CD8-positive, alpha-beta memory T cell (primary cell): ENCODE measurements around the gene CCDC102A. TPM values are rescaled to one million over a fixed set of nuclear protein-coding genes. Genes with fewer than 3 reads are reported as not detected.
A peak's percentile ranks its signal among the peaks of the same experiment; 100 is the strongest.

Source experiments
- CTCF ChIA-PET: fragments of 350-600 bp; sonication (Branson Sonifier 250); formaldehyde crosslinking; loops from one replicate; lab custom pipeline; 2021; ENCODE audit warnings: antibody characterized with exemption; lab: Charles Lee
- POLR2A ChIA-PET: fragments of 350-600 bp; sonication (Branson Sonifier 250); formaldehyde crosslinking; loops from one replicate; lab custom pipeline; 2021; ENCODE audit warnings: antibody characterized with exemption; lab: Charles Lee
- DNase-seq, 5 donors: peaks; one replicate each; pipeline versions ENCODE4 v3.0.0 to v3.0.0-alpha.2; 2020 to 2022; ENCODE audit warnings: mixed read lengths in 1 of 5
- H3K27ac ChIP-seq: one replicate; pipeline ENCODE4 v1.7.0; 2013; ENCODE audit warnings: low read depth, mild to moderate bottlenecking, low read length, moderate library complexity
- H3K27me3 ChIP-seq: 2 replicates; pipeline ENCODE4 v1.7.0; 2013; ENCODE audit warnings: low read length, mild to moderate bottlenecking; ENCODE audit not compliant: insufficient read depth, poor library complexity, severe bottlenecking
- H3K36me3 ChIP-seq: 2 replicates; pipeline ENCODE4 v1.7.0; 2013; ENCODE audit warnings: mild to moderate bottlenecking, low read length, moderate library complexity; ENCODE audit not compliant: insufficient read depth
- H3K4me1 ChIP-seq: 2 replicates; pipeline ENCODE4 v1.7.0; 2013; ENCODE audit warnings: mild to moderate bottlenecking, low read length, moderate library complexity; ENCODE audit not compliant: insufficient read depth
- H3K4me3 ChIP-seq: 2 replicates; pipeline ENCODE4 v1.7.0; 2013; ENCODE audit warnings: mild to moderate bottlenecking, low read length
- H3K9me3 ChIP-seq: 2 replicates; pipeline ENCODE4 v1.7.0; 2013; ENCODE audit warnings: mild to moderate bottlenecking, low read length
- H3K27ac Mint-ChIP-seq, 8 donors: one replicate each; pipeline ENCODE4 v1.8.0; 2020 to 2021; ENCODE audit warnings: mixed read lengths in 8 of 8, mild to moderate bottlenecking in 6 of 8, inconsistent platforms in 3 of 8, moderate library complexity in 3 of 8
- H3K27me3 Mint-ChIP-seq, 2 donors: one replicate each; pipeline ENCODE4 v1.8.0; 2020 to 2021; ENCODE audit warnings: mixed read lengths in 2 of 2, mild to moderate bottlenecking in 1 of 2, moderate library complexity in 1 of 2
- H3K36me3 Mint-ChIP-seq, 3 donors: one replicate each; pipeline ENCODE4 v1.8.0; 2020 to 2021; ENCODE audit warnings: mixed read lengths in 3 of 3, inconsistent platforms in 1 of 3, mild to moderate bottlenecking in 1 of 3
- H3K4me1 Mint-ChIP-seq, 3 donors: one replicate each; pipeline ENCODE4 v1.8.0; 2020 to 2021; ENCODE audit warnings: mixed read lengths in 3 of 3, inconsistent platforms in 1 of 3, mild to moderate bottlenecking in 1 of 3
- H3K4me3 Mint-ChIP-seq, 7 donors: one replicate each; pipeline ENCODE4 v1.8.0; 2020 to 2021; ENCODE audit warnings: mixed read lengths in 7 of 7, mild to moderate bottlenecking in 6 of 7, moderate library complexity in 4 of 7, inconsistent platforms in 2 of 7
- H3K9me3 Mint-ChIP-seq, 5 donors: one replicate each; pipeline ENCODE4 v1.8.0; 2020 to 2022; ENCODE audit warnings: mixed read lengths in 5 of 5, mild to moderate bottlenecking in 3 of 5, moderate library complexity in 2 of 5, inconsistent platforms in 1 of 5
- polyA plus RNA-seq: library from polyadenylated mRNA; unstranded; fragments of 300-500 nt; fragmentation: Illumina TruSeq; gene quantifications from one replicate; pipeline ENCODE4 v1.2.3, GENCODE V29; 2021
- total RNA-seq, 2 experiments: library from RNA; stranded (reverse); gene quantifications; one replicate each; pipeline ENCODE4 v1.2.3, GENCODE V29; 2021

Gene CCDC102A
- total and polyA plus RNA-seq, 3 experiments from 2014 or later: 22.6 to 28.1 (median 27.0) TPM

GRCh38 chr16:57540906-57541753 is 4.8 kb upstream of the CCDC102A start:
- Mint-ChIP-seq H3K4me3 (peak overlapping the region in 3 of 7 donors; percentile 34 to 59 (median 50)), H3K27me3 (peaks cover 0 to 3% of the 10 kb centered on the region in 2 donors), H3K4me1 (peaks cover 64 to 82% (median 67%) of the 10 kb centered on the region in 3 donors), H3K9me3 (no peaks in the 10 kb centered on the region), H3K36me3 (peaks cover 0 to 3% (median 2%) of the 10 kb centered on the region in 3 donors), H3K27ac (peak overlapping the region in 6 of 8 donors; percentile 23 to 96 (median 72))
- Histone ChIP-seq H3K4me3 (no peak overlapping the region), H3K36me3 (no peaks in the 10 kb centered on the region), H3K9me3 (no peaks in the 10 kb centered on the region), H3K4me1 (peaks cover 67% of the 10 kb centered on the region), H3K27me3 (no peaks in the 10 kb centered on the region), H3K27ac (no peak overlapping the region)
- ChIA-PET POLR2A (no interaction called here), CTCF (interaction anchor here (0.8 to 4.5 kb wide), 3 partner anchors 11 to 35 kb away, joined by 3 to 26 read pairs (median 5); no protein-coding TSS in a partner anchor)
- DNase-seq: no peak

DNA sequence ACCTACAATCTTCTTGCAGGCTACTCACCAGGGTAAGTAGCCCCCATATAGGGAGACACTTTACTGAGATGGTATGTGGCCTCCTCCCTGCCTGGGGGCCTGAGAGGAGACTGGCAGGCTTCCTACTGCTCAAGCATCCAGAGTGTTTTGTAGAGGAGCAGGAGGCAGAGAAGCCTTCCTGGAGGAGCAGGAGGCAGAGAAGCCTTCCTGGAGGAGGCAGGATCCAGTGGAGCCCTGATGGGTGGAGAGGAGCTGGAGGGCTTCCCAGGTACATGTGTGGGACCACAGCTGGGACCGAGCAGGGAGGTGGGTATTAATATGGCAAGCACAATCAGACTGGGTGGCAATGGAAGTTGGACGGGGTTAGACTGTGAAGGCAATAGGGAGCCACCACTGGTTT is 4.0 kb upstream of the CCDC102A start:
- CTCF ChIA-PET: interaction anchor here (4.5 kb wide), 1 partner anchor 35 kb away, joined by 26 read pairs; no protein-coding TSS in a partner anchor
- peaks cover 59 to 80% (median 61%) of the 10 kb centered on the region in 3 donors for H3K4me1 Mint-ChIP-seq

GRCh38 chr16:57539072-57539796 is 2.9 kb upstream of the CCDC102A start:
- Histone ChIP-seq H3K36me3 (no peaks in the 10 kb centered on the region), H3K27ac (peak overlapping the region; percentile 63), H3K27me3 (no peaks in the 10 kb centered on the region), H3K9me3 (no peaks in the 10 kb centered on the region), H3K4me1 (peaks cover 76% of the 10 kb centered on the region), H3K4me3 (no peak overlapping the region)
- DNase-seq: no peak
- peak overlapping the region; percentile 85 to 99 (median 94) for H3K27ac Mint-ChIP-seq
- peak overlapping the region; percentile 38 to 90 (median 80) for H3K4me3 Mint-ChIP-seq
- H3K36me3 Mint-ChIP-seq: peaks cover 0 to 3% (median 2%) of the 10 kb centered on the region in 3 donors
- H3K4me1 Mint-ChIP-seq: peaks cover 58 to 80% (median 59%) of the 10 kb centered on the region in 3 donors
- no peaks in the 10 kb centered on the region for H3K9me3 Mint-ChIP-seq
- ChIA-PET CTCF (interaction anchor here (0.6 to 4.5 kb wide), 3 partner anchors 19 to 113 kb away, joined by 3 to 26 read pairs (median 4); no protein-coding TSS in a partner anchor), POLR2A (interaction anchor here (0.9 kb wide), 1 partner anchor 9 kb away, joined by 3 read pairs; no protein-coding TSS in a partner anchor)
- H3K27me3 Mint-ChIP-seq: peaks cover 0 to 3% of the 10 kb centered on the region in 2 donors

More for the DNA sequence above, 4.0 kb upstream of the CCDC102A start:
- no peak overlapping the region for H3K27ac ChIP-seq
- peaks cover 70% of the 10 kb centered on the region for H3K4me1 ChIP-seq
- H3K36me3 Mint-ChIP-seq: peaks cover 0 to 3% (median 2%) of the 10 kb centered on the region in 3 donors
- peak overlapping the region in 6 of 7 donors; percentile 12 to 81 (median 31) for H3K4me3 Mint-ChIP-seq
- POLR2A ChIA-PET: no interaction called here
- peaks cover 0 to 3% of the 10 kb centered on the region in 2 donors for H3K27me3 Mint-ChIP-seq
- no peak for DNase-seq
- H3K27me3 ChIP-seq: no peaks in the 10 kb centered on the region
- H3K27ac Mint-ChIP-seq: peak overlapping the region; percentile 17 to 91 (median 82)
- H3K36me3 ChIP-seq: no peaks in the 10 kb centered on the region
- no peaks in the 10 kb centered on the region for H3K9me3 ChIP-seq
- no peaks in the 10 kb centered on the region for H3K9me3 Mint-ChIP-seq
- H3K4me3 ChIP-seq: no peak overlapping the region

GRCh38 chr16:57538235-57538721 is 1.9 kb upstream of the CCDC102A start:
- H3K9me3 Mint-ChIP-seq: no peaks in the 10 kb centered on the region
- no peaks in the 10 kb centered on the region for H3K36me3 ChIP-seq
- ChIA-PET POLR2A (interaction anchor here (0.9 to 2.3 kb wide), 4 partner anchors 8 to 76 kb away, joined by 3 to 22 read pairs (median 7); partner anchors contain the start of genes DOK4 and POLR2C), CTCF (interaction anchor here (0.6 to 2.3 kb wide), 8 partner anchors 8 to 114 kb away, joined by 3 to 12 read pairs (median 4); partner anchors contain the start of gene DOK4)
- peaks cover 0 to 4% of the 10 kb centered on the region in 2 donors for H3K27me3 Mint-ChIP-seq
- peaks cover 76% of the 10 kb centered on the region for H3K4me1 ChIP-seq
- peak overlapping the region; percentile 79 to 97 (median 82) for H3K4me3 Mint-ChIP-seq
- no peak for DNase-seq
- H3K4me1 Mint-ChIP-seq: peaks cover 58 to 80% (median 61%) of the 10 kb centered on the region in 3 donors
- no peaks in the 10 kb centered on the region for H3K9me3 ChIP-seq
- peak overlapping the region; percentile 85 to 99 (median 94) for H3K27ac Mint-ChIP-seq
- no peaks in the 10 kb centered on the region for H3K27me3 ChIP-seq
- peak overlapping the region; percentile 63 for H3K27ac ChIP-seq
- peaks cover 0 to 3% (median 2%) of the 10 kb centered on the region in 3 donors for H3K36me3 Mint-ChIP-seq
- peak overlapping the region; percentile 71 for H3K4me3 ChIP-seq

GRCh38 chr16:57537581-57538234 is 1.3 kb upstream of the CCDC102A start:
- H3K4me1 Mint-ChIP-seq: peaks cover 58 to 83% (median 61%) of the 10 kb centered on the region in 3 donors
- peak overlapping the region; percentile 71 for H3K4me3 ChIP-seq
- H3K27me3 ChIP-seq: no peaks in the 10 kb centered on the region
- no peaks in the 10 kb centered on the region for H3K9me3 Mint-ChIP-seq
- peak overlapping the region; percentile 85 to 99 (median 94) for H3K27ac Mint-ChIP-seq
- POLR2A ChIA-PET: interaction anchor here (1.0 to 2.3 kb wide), 5 partner anchors 51 to 592 kb away, joined by 3 to 22 read pairs (median 7); partner anchors contain the start of genes CFAP20, DOK4, POLR2C and USB1
- CTCF ChIA-PET: interaction anchor here (0.6 to 2.3 kb wide), 14 partner anchors 9 to 118 kb away, joined by 3 to 12 read pairs (median 4); partner anchors contain the start of genes DOK4 and POLR2C
- peaks cover 76% of the 10 kb centered on the region for H3K4me1 ChIP-seq
- peak overlapping the region; percentile 79 to 97 (median 82) for H3K4me3 Mint-ChIP-seq
- peak overlapping the region; percentile 63 for H3K27ac ChIP-seq
- no peaks in the 10 kb centered on the region for H3K36me3 ChIP-seq
- peaks cover 0 to 3% (median 2%) of the 10 kb centered on the region in 3 donors for H3K36me3 Mint-ChIP-seq
- H3K9me3 ChIP-seq: no peaks in the 10 kb centered on the region
- H3K27me3 Mint-ChIP-seq: peaks cover 0 to 4% of the 10 kb centered on the region in 2 donors
- DNase-seq: no peak

DNA sequence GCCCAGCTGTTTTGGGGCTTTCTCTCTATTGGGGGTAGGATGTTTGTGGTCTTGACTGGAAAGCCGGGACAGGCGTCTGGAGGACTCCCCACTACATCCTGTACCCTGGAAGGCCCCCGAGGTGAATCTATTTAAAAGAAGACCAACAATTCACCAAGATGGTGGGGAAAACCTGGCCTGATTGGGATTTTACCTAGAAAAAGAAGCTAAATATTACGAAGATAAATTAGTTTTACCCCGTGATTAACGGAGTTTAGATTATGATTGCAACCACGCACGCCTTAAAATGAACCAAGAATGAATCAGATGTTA is 779 bp upstream of the CCDC102A start:
- peaks cover 0 to 4% of the 10 kb centered on the region in 2 donors for H3K27me3 Mint-ChIP-seq
- H3K27ac Mint-ChIP-seq: peak overlapping the region; percentile 85 to 99 (median 94)
- H3K4me1 ChIP-seq: peaks cover 75% of the 10 kb centered on the region
- no peaks in the 10 kb centered on the region for H3K36me3 ChIP-seq
- DNase-seq: peak in 1 of 5 donors; percentile 54
- H3K4me3 ChIP-seq: peak overlapping the region; percentile 71
- H3K36me3 Mint-ChIP-seq: peaks cover 0 to 3% (median 0%) of the 10 kb centered on the region in 3 donors
- H3K9me3 Mint-ChIP-seq: no peaks in the 10 kb centered on the region
- POLR2A ChIA-PET: interaction anchor here (0.7 to 2.3 kb wide), 6 partner anchors 51 to 592 kb away, joined by 3 to 22 read pairs (median 6); partner anchors contain the start of genes CFAP20, DOK4, POLR2C and USB1
- peak overlapping the region; percentile 79 to 97 (median 82) for H3K4me3 Mint-ChIP-seq
- H3K27me3 ChIP-seq: no peaks in the 10 kb centered on the region
- no peaks in the 10 kb centered on the region for H3K9me3 ChIP-seq
- H3K4me1 Mint-ChIP-seq: peaks cover 58 to 83% (median 60%) of the 10 kb centered on the region in 3 donors
- CTCF ChIA-PET: interaction anchor here (0.6 to 2.3 kb wide), 16 partner anchors 9 to 118 kb away, joined by 3 to 12 read pairs (median 4); partner anchors contain the start of genes DOK4 and POLR2C
- H3K27ac ChIP-seq: peak overlapping the region; percentile 63
